Right atrium auricular region (tissue), 2 donors: ENCODE data around the gene NOC4L. TPM values are rescaled to one million over a fixed set of nuclear protein-coding genes. Genes with fewer than 3 reads are reported as not detected.
"Not testable (repeated sequence)": the region's sequence is repeated elsewhere in the genome, so short reads cannot be mapped to it uniquely, and the experiment has no call there.

Source experiments
- DNase-seq: peaks from one replicate; pipeline ENCODE4 v3.0.0-alpha.2; 2019; ENCODE audit warnings: low spot score
- H3K27ac ChIP-seq, 2 donors: fragments of 200-600 bp; sonication (generic); 1 replicate in 1 of 2; 2 replicates in 1 of 2; pipeline ENCODE4 v1.5.1; 2016 to 2019
- H3K27me3 ChIP-seq, 2 donors: fragments of 200-600 bp; sonication (generic); one replicate each; pipeline versions ENCODE4 v1.5.1 to v1.6.0; 2017 to 2019
- H3K36me3 ChIP-seq: fragments of 200-600 bp; sonication (generic); one replicate; pipeline ENCODE4 v1.5.1; 2016
- H3K4me1 ChIP-seq, 2 donors: fragments of 200-600 bp; sonication (generic); one replicate each; pipeline versions ENCODE4 v1.5.1 to v1.6.0; 2017 to 2019
- H3K4me3 ChIP-seq, 2 donors: fragments of 200-600 bp; sonication (generic); 1 replicate in 1 of 2; 2 replicates in 1 of 2; pipeline ENCODE4 v1.5.1; 2017 to 2019; ENCODE audit warnings: mild to moderate bottlenecking in 1 of 2, moderate library complexity in 1 of 2
- H3K9me3 ChIP-seq, 2 donors: fragments of 200-600 bp; sonication (generic); one replicate each; pipeline ENCODE4 v1.5.1; 2019
- CTCF ChIP-seq, 2 donors: fragments of 200-600 bp; sonication (generic); IDR thresholded peaks; one replicate each; pipeline ENCODE4 v1.5.1; 2019; ENCODE audit warnings: antibody characterized with exemption in 2 of 2
- total RNA-seq, 2 donors: library from RNA; depleted of rRNA; stranded (reverse); fragments of >200 nt; gene quantifications; one replicate each; pipeline ENCODE4 v1.1.0, GENCODE V29; 2016

Gene NOC4L
- total RNA-seq, 2 donors from 2014 or later: 6.9 to 9.9 TPM

GRCh38 chr12:132131952-132132351 lies 12.3 kb upstream of the NOC4L start:
- no peak for DNase-seq
- peaks cover 0 to 11% of the 10 kb centered on the region in 2 donors for H3K9me3 ChIP-seq
- no peaks in the 10 kb centered on the region for H3K4me1 ChIP-seq
- H3K4me3 ChIP-seq: no peak overlapping the region
- no peak overlapping the region for H3K27ac ChIP-seq
- H3K27me3 ChIP-seq: no peaks in the 10 kb centered on the region
- H3K36me3 ChIP-seq: peaks cover 11% of the 10 kb centered on the region
- TF ChIP-seq CTCF (IDR thresholded peaks at IDR 0.05): no peak

GRCh38 chr12:132132609-132133430 lies 11.4 kb upstream of the NOC4L start:
- Histone ChIP-seq H3K27ac (no peak overlapping the region), H3K36me3 (peaks cover 4% of the 10 kb centered on the region), H3K9me3 (peaks cover 0 to 8% of the 10 kb centered on the region in 2 donors), H3K27me3 (no peaks in the 10 kb centered on the region), H3K4me3 (no peak overlapping the region), H3K4me1 (no peaks in the 10 kb centered on the region)
- no peak for TF ChIP-seq CTCF (IDR thresholded peaks at IDR 0.05)
- DNase-seq: no peak

- Histone ChIP-seq H3K36me3 (peaks cover 6% of the 10 kb centered on the region), H3K27me3 (no peaks in the 10 kb centered on the region), H3K27ac (no peak overlapping the region), H3K9me3 (no peaks in the 10 kb centered on the region), H3K4me3 (no peak overlapping the region), H3K4me1 (no peaks in the 10 kb centered on the region)
- TF ChIP-seq CTCF (IDR thresholded peaks at IDR 0.05): no peak
- DNase-seq: no peak
These were observed 10.2 kb upstream of the NOC4L start for GRCh38 chr12:132133952-132134652.

- not testable (repeated sequence) for H3K27me3 ChIP-seq, H3K27ac ChIP-seq, DNase-seq, H3K9me3 ChIP-seq, H3K4me3 ChIP-seq, H3K4me1 ChIP-seq
- peaks cover 12% of the 10 kb centered on the region for H3K36me3 ChIP-seq
These were observed 9.5 kb upstream of the NOC4L start for GRCh38 chr12:132134653-132135183.

- not testable (repeated sequence) for H3K27me3 ChIP-seq, H3K4me3 ChIP-seq, H3K4me1 ChIP-seq, H3K27ac ChIP-seq, DNase-seq, H3K9me3 ChIP-seq
- H3K36me3 ChIP-seq: peaks cover 27% of the 10 kb centered on the region
These were observed 8.0 kb upstream of the NOC4L start for GRCh38 chr12:132136226-132136625.

- H3K9me3 ChIP-seq: no peaks in the 10 kb centered on the region
- H3K4me3 ChIP-seq: no peak overlapping the region
- no peak for DNase-seq
- H3K4me1 ChIP-seq: peaks cover 0 to 1% of the 10 kb centered on the region in 2 donors
- H3K36me3 ChIP-seq: peaks cover 39% of the 10 kb centered on the region
- H3K27ac ChIP-seq: no peak overlapping the region
- no peaks in the 10 kb centered on the region for H3K27me3 ChIP-seq
- TF ChIP-seq CTCF (IDR thresholded peaks at IDR 0.05): no peak
These were observed 6.7 kb upstream of the NOC4L start for GRCh38 chr12:132137483-132138125.
